SK-N-MC (cell line): ENCODE measurements around the gene OR6V1.

ENCODE experiments used
- EZH2 ChIP-seq: fragments of 200-600 bp; sonication (generic); IDR thresholded peaks from one replicate; pipeline ENCODE4 v1.6.1; 2017; ENCODE audit warnings: antibody characterized with exemption
- FOXP2 ChIP-seq: optimal IDR thresholded peaks from 2 replicates; pipeline ENCODE3; 2011; ENCODE audit warnings: mild to moderate bottlenecking, moderate library complexity; ENCODE audit not compliant: insufficient read depth; ENCODE audit errors: extremely low read length, control extremely low read depth
- POLR2AphosphoS5 ChIP-seq: IDR thresholded peaks from 2 replicates; pipeline ENCODE4 v1.6.1; 2012; ENCODE audit warnings: mild to moderate bottlenecking, low read depth, low read length, borderline replicate concordance

DNA sequence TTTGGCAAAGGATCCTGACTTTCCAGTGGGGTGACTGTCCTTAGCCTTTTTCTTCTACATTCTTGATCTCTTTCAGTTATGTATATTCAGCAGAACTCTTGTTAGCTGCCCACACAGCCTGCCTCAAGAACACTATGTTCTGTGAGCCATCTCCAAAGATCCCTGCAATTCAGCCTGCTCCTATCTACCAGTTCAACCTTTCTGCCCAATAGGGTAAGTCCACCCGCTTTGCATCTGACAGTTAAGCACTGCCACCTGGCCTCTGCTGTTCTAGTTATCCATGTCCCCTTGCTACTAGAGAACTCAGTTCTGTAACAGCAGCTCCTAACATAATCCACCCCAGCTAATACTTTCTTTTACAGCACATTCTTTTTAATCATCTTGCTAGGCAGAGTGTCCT is 38.7 kb upstream of the OR6V1 start:
- TF ChIP-seq EZH2: no peak
- no peak for TF ChIP-seq POLR2AphosphoS5
- no peak for TF ChIP-seq FOXP2
